Neural cell (in vitro differentiated cells): ENCODE data around the gene RELL2. TPM values are rescaled to one million over a fixed set of nuclear protein-coding genes. Genes with fewer than 3 reads are reported as not detected.

Source experiments
- H2AFZ ChIP-seq: fragments of 200-600, 300-800 bp; sonication (generic), shearing (Covaris generic); 2 replicates; pipeline ENCODE4 v1.6.0; 2014; ENCODE audit warnings: low read depth, mild to moderate bottlenecking, antibody characterized with exemption, low read length, moderate library complexity
- H3F3A ChIP-seq: fragments of 200-600 bp; shearing (Covaris generic); 2 replicates; pipeline ENCODE4 v1.6.1; 2016; ENCODE audit warnings: mild to moderate bottlenecking, moderate library complexity, mixed read lengths, antibody characterized with exemption, low read length; ENCODE audit not compliant: insufficient read depth, poor library complexity, severe bottlenecking
- H3K27ac ChIP-seq: fragments of 200-600, 300-800 bp; sonication (generic), shearing (Covaris generic); 2 replicates; pipeline ENCODE4 v1.5.1; 2014; ENCODE audit warnings: mild to moderate bottlenecking, low read length, moderate library complexity
- H3K27me3 ChIP-seq: fragments of 300-800, 200-600 bp; sonication (generic), shearing (Covaris generic); 2 replicates; pipeline ENCODE4 v1.6.0; 2014; ENCODE audit warnings: mild to moderate bottlenecking, low read depth, low read length, moderate library complexity; ENCODE audit not compliant: insufficient read depth
- H3K36me3 ChIP-seq: fragments of 300-800, 200-600 bp; sonication (generic), shearing (Covaris generic); 2 replicates; pipeline ENCODE4 v1.5.1; 2014; ENCODE audit warnings: mild to moderate bottlenecking, antibody characterized with exemption, low read length, moderate library complexity; ENCODE audit not compliant: insufficient read depth
- H3K4me2 ChIP-seq: fragments of 300-800, 200-600 bp; sonication (generic), shearing (Covaris generic); 2 replicates; pipeline ENCODE4 v1.6.0; 2014; ENCODE audit warnings: mild to moderate bottlenecking, low read length
- H3K4me3 ChIP-seq: fragments of 300-800, 200-600 bp; sonication (generic), shearing (Covaris generic); 2 replicates; pipeline ENCODE4 v1.5.1; 2014; ENCODE audit warnings: mild to moderate bottlenecking, low read length, moderate library complexity
- H3K79me2 ChIP-seq: fragments of 200-600 bp; shearing (Covaris generic); replicated peaks from 2 replicates; pipeline ENCODE4 v1.6.0; 2014; ENCODE audit warnings: mild to moderate bottlenecking, low read length, moderate library complexity; ENCODE audit not compliant: insufficient read depth
- H3K9ac ChIP-seq: fragments of 300-800, 200-600 bp; sonication (generic), shearing (Covaris generic); 2 replicates; pipeline ENCODE4 v1.6.1; 2016; ENCODE audit warnings: mild to moderate bottlenecking, low read length, mixed read lengths
- H3K9me2 ChIP-seq: fragments of 200-600 bp; shearing (Covaris generic); 2 replicates; pipeline ENCODE4 v1.6.1; 2016; ENCODE audit warnings: mild to moderate bottlenecking, low read length, mixed read lengths; ENCODE audit not compliant: insufficient read depth
- H3K9me3 ChIP-seq: fragments of 200-600, 300-800 bp; sonication (generic), shearing (Covaris generic); 2 replicates; pipeline ENCODE4 v1.6.1; 2016; ENCODE audit warnings: mild to moderate bottlenecking, mixed run types, low read length, moderate library complexity, mixed read lengths
- H4K20me1 ChIP-seq: fragments of 200-600 bp; shearing (Covaris generic); 2 replicates; pipeline ENCODE4 v1.6.1; 2016; ENCODE audit warnings: mild to moderate bottlenecking, mixed run types; ENCODE audit not compliant: insufficient read depth
- CTCF ChIP-seq: fragments of 450-650 bp; IDR thresholded peaks from 2 replicates; pipeline ENCODE4 v1.5.1; 2014; ENCODE audit warnings: antibody characterized with exemption, mild to moderate bottlenecking, moderate library complexity; ENCODE audit not compliant: poor library complexity, severe bottlenecking
- EP300 ChIP-seq: fragments of 450-650 bp; conservative IDR thresholded peaks from 2 replicates; pipeline ENCODE4 v1.6.1; 2014; ENCODE audit warnings: antibody characterized with exemption, mild to moderate bottlenecking, moderate library complexity; ENCODE audit not compliant: poor library complexity, severe bottlenecking
- EZH2 ChIP-seq: fragments of 200-600, 300-800 bp; shearing (Covaris generic), sonication (generic); IDR thresholded peaks from 2 replicates; pipeline ENCODE4 v1.6.1; 2014; ENCODE audit warnings: antibody characterized with exemption, low read length, borderline replicate concordance, mild to moderate bottlenecking; ENCODE audit not compliant: insufficient read depth, poor library complexity, severe bottlenecking
- MXI1 ChIP-seq: fragments of 450-650 bp; conservative IDR thresholded peaks from 2 replicates; pipeline ENCODE4 v1.6.1; 2014; ENCODE audit warnings: antibody characterized with exemption, mild to moderate bottlenecking; ENCODE audit not compliant: poor library complexity, severe bottlenecking
- POLR2AphosphoS5 ChIP-seq: IDR thresholded peaks from 2 replicates; pipeline ENCODE4 v1.6.1; 2012
- RAD21 ChIP-seq: fragments of 450-650 bp; conservative IDR thresholded peaks from 2 replicates; pipeline ENCODE4 v1.6.1; 2014; ENCODE audit warnings: antibody characterized with exemption, mild to moderate bottlenecking, moderate library complexity
- REST ChIP-seq: IDR thresholded peaks from 2 replicates; pipeline ENCODE4 v1.6.1; 2012; ENCODE audit warnings: borderline replicate concordance
- SMC3 ChIP-seq: fragments of 450-650 bp; conservative IDR thresholded peaks from 2 replicates; pipeline ENCODE4 v1.6.1; 2014; ENCODE audit warnings: antibody characterized with exemption, mild to moderate bottlenecking, moderate library complexity; ENCODE audit not compliant: poor library complexity
- TAF1 ChIP-seq: IDR thresholded peaks from 2 replicates; pipeline ENCODE4 v1.6.1; 2012; ENCODE audit warnings: low read depth
- polyA plus RNA-seq: library from polyadenylated mRNA; depleted of rRNA; stranded (reverse); fragments of >200 nt; gene quantifications from 2 replicates; pipeline ENCODE4 v1.2.3, GENCODE V29; 2014

The RELL2 gene
- polyA plus RNA-seq, 1 donor from 2014 or later = 44.9 TPM

GRCh38 chr5:141654298-141654697, 17.5 kb downstream of the RELL2 start:
- Histone ChIP-seq H3K79me2 (no peaks in the 10 kb centered on the region), H3K4me3 (no peak overlapping the region), H3F3A (no peaks in the 10 kb centered on the region), H3K36me3 (no peaks in the 10 kb centered on the region), H3K27ac (no peak overlapping the region), H3K4me2 (no peak overlapping the region), H3K27me3 (peaks cover 5% of the 10 kb centered on the region), H3K9me2 (no peaks in the 10 kb centered on the region), H3K9me3 (no peaks in the 10 kb centered on the region), H3K9ac (no peak overlapping the region), H2AFZ (no peak overlapping the region), H4K20me1 (no peaks in the 10 kb centered on the region)
- TF ChIP-seq TAF1 = no peak
- TF ChIP-seq REST = no peak
- no peak for TF ChIP-seq SMC3
- no peak for TF ChIP-seq POLR2AphosphoS5
- no peak for TF ChIP-seq MXI1
- no peak for TF ChIP-seq CTCF
- no peak for TF ChIP-seq RAD21
- TF ChIP-seq EP300 = no peak
- TF ChIP-seq EZH2 = no peak

GRCh38 chr5:141655020-141655419, 18.2 kb downstream of the RELL2 start:
- Histone ChIP-seq H3K27me3 (peaks cover 5% of the 10 kb centered on the region), H3K9me3 (no peaks in the 10 kb centered on the region), H3K4me3 (no peak overlapping the region), H3K79me2 (no peaks in the 10 kb centered on the region), H3K9ac (no peak overlapping the region), H3K27ac (no peak overlapping the region), H4K20me1 (no peaks in the 10 kb centered on the region), H3K9me2 (no peaks in the 10 kb centered on the region), H3K4me2 (no peak overlapping the region), H3K36me3 (no peaks in the 10 kb centered on the region), H2AFZ (no peak overlapping the region), H3F3A (no peaks in the 10 kb centered on the region)
- TF ChIP-seq RAD21 (no peak), EZH2 (no peak), POLR2AphosphoS5 (no peak), MXI1 (no peak), EP300 (no peak), CTCF (no peak), SMC3 (no peak), REST (no peak), TAF1 (no peak)
